ENCODE measurements around the gene RFFL.

DNA sequence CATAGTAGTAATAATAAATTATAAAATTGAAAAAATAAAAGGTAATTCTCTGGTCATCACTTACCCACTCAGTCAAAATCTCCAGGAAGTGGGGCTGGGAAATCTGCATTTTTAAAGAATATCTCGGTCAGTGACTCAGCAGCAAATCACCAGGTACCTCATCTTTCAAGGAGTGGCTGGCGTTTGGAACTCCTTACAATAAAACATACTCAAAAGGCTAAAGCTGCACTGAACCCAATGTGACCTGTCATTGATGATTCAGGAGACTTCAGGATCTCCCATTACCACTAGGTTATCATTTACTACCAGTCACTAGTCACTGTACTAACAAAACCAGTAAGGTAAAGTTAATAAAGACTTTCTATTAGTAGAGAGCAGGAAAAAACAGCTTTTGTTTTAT is 21.5 kb upstream of the RFFL start:
- TF ChIP-seq CEBPB (IDR thresholded peaks at IDR 0.05; ENCODE audit: low read depth, low read length) (no peak), POLR2A (IDR thresholded peaks at IDR 0.05; ENCODE audit: low read depth, low read length) (no peak), RAD21 (IDR thresholded peaks at IDR 0.05; ENCODE audit: low read length) (no peak), RCOR1 (IDR thresholded peaks at IDR 0.05; ENCODE audit: insufficient replicate concordance, low read length) (no peak), CHD1 (IDR thresholded peaks at IDR 0.05; ENCODE audit: low read depth, low read length) (no peak), MAZ (IDR thresholded peaks at IDR 0.05; ENCODE audit: borderline replicate concordance, low read depth, low read length) (no peak), SMC3 (IDR thresholded peaks at IDR 0.05; ENCODE audit: low read depth, low read length) (no peak)
- TF ChIP-seq, protein P1, sequence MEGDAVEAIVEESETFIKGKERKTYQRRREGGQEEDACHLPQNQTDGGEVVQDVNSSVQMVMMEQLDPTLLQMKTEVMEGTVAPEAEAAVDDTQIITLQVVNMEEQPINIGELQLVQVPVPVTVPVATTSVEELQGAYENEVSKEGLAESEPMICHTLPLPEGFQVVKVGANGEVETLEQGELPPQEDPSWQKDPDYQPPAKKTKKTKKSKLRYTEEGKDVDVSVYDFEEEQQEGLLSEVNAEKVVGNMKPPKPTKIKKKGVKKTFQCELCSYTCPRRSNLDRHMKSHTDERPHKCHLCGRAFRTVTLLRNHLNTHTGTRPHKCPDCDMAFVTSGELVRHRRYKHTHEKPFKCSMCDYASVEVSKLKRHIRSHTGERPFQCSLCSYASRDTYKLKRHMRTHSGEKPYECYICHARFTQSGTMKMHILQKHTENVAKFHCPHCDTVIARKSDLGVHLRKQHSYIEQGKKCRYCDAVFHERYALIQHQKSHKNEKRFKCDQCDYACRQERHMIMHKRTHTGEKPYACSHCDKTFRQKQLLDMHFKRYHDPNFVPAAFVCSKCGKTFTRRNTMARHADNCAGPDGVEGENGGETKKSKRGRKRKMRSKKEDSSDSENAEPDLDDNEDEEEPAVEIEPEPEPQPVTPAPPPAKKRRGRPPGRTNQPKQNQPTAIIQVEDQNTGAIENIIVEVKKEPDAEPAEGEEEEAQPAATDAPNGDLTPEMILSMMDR (conservative IDR thresholded peaks at IDR 0.05; ENCODE audit: low read depth, low read length): no peak
